Kidney epithelial cell (primary cell): ENCODE data around the gene FAM117A. TPM values are rescaled to one million over a fixed set of nuclear protein-coding genes. Genes with fewer than 3 reads are reported as not detected.

Experiments
- DNase-seq: peaks from one replicate; pipeline ENCODE4 v3.0.0-alpha.2; 2010; ENCODE audit warnings: low read depth
- H3K27me3 ChIP-seq: 2 replicates; pipeline ENCODE4 v1.6.0; 2011; ENCODE audit warnings: low read length; ENCODE audit not compliant: control insufficient read depth, insufficient read depth
- H3K36me3 ChIP-seq: 2 replicates; pipeline ENCODE4 v1.5.1; 2011; ENCODE audit warnings: low read length; ENCODE audit not compliant: control insufficient read depth, insufficient read depth
- H3K4me3 ChIP-seq: 2 replicates; pipeline ENCODE4 v1.5.1; 2011; ENCODE audit warnings: low read depth, mild to moderate bottlenecking, control low read depth, low read length
- CTCF ChIP-seq: IDR thresholded peaks from 2 replicates; pipeline ENCODE4 v1.5.1; 2011; ENCODE audit warnings: mild to moderate bottlenecking, moderate library complexity, low read length, control low read depth, inconsistent platforms; ENCODE audit not compliant: insufficient read depth, poor library complexity, severe bottlenecking
- total RNA-seq: library from RNA; depleted of rRNA; stranded (reverse); fragments of >200 nt; gene quantifications from 2 replicates; pipeline ENCODE4 v1.2.3, GENCODE V29; 2015

Gene FAM117A
- total RNA-seq, 1 donor from 2014 or later = 10.5 TPM

GRCh38 chr17:49690256-49690655 is 73.7 kb downstream of the FAM117A start:
- no peaks in the 10 kb centered on the region for H3K36me3 ChIP-seq
- no peak for TF ChIP-seq CTCF
- DNase-seq = no peak
- peaks cover 3% of the 10 kb centered on the region for H3K27me3 ChIP-seq
- no peak overlapping the region for H3K4me3 ChIP-seq

- H3K27me3 ChIP-seq = peaks cover 5% of the 10 kb centered on the region
- no peak overlapping the region for H3K4me3 ChIP-seq
- TF ChIP-seq CTCF = no peak
- DNase-seq = no peak
- no peaks in the 10 kb centered on the region for H3K36me3 ChIP-seq
Measured at GRCh38 chr17:49688848-49689247, 75.1 kb downstream of the FAM117A start.

GRCh38 chr17:49687878-49688491 is 75.9 kb downstream of the FAM117A start:
- no peak overlapping the region for H3K4me3 ChIP-seq
- TF ChIP-seq CTCF = no peak
- peaks cover 5% of the 10 kb centered on the region for H3K27me3 ChIP-seq
- no peak for DNase-seq
- H3K36me3 ChIP-seq = no peaks in the 10 kb centered on the region

- no peak for TF ChIP-seq CTCF
- no peak for DNase-seq
- no peak overlapping the region for H3K4me3 ChIP-seq
- peaks cover 2% of the 10 kb centered on the region for H3K27me3 ChIP-seq
- H3K36me3 ChIP-seq = no peaks in the 10 kb centered on the region
Measured at GRCh38 chr17:49681106-49681979, 82.6 kb downstream of the FAM117A start.

- no peak for TF ChIP-seq CTCF
- H3K36me3 ChIP-seq = no peaks in the 10 kb centered on the region
- DNase-seq = no peak
- H3K27me3 ChIP-seq = peaks cover 2% of the 10 kb centered on the region
- H3K4me3 ChIP-seq = no peak overlapping the region
Measured at GRCh38 chr17:49680314-49680713, 83.6 kb downstream of the FAM117A start.
